HG02973 (cell line): Measurements from ENCODE around the gene KLHDC8A.
"Not testable (repeated sequence)": the region's sequence is repeated elsewhere in the genome, so short reads cannot be mapped to it uniquely, and the experiment has no call there.

Source experiments
- ATAC-seq: cut with Tn5 transposase; IDR thresholded peaks from one replicate; pipeline ENCODE4 v1.9.1; 2021; ENCODE audit warnings: moderate library complexity; ENCODE audit not compliant: unreplicated experiment

The KLHDC8A gene

GRCh38 chr1:205356440-205357139 is at the start of gene KLHDC8A:
Gene KLHDC8A (minus strand): TSS chr1:205356922. CDS start chr1:205343604, 13,318 bp downstream.
- ATAC-seq: no peak

- ATAC-seq: not testable (repeated sequence)
These were observed 49.5 kb upstream of the KLHDC8A start for GRCh38 chr1:205406252-205406651.

- not testable (repeated sequence) for ATAC-seq
These were observed 47.8 kb upstream of the KLHDC8A start for GRCh38 chr1:205404484-205404883.

GRCh38 chr1:205398586-205398985 is 41.9 kb upstream of the KLHDC8A start:
- ATAC-seq: no peak

GRCh38 chr1:205396967-205397616 is 40.4 kb upstream of the KLHDC8A start:
- ATAC-seq: no peak

- ATAC-seq: no peak
These were observed 38.9 kb upstream of the KLHDC8A start for GRCh38 chr1:205395616-205396015.

- no peak for ATAC-seq
These were observed 35.9 kb upstream of the KLHDC8A start for GRCh38 chr1:205392650-205393049.

GRCh38 chr1:205391386-205391785 is 34.7 kb upstream of the KLHDC8A start:
- no peak for ATAC-seq

- ATAC-seq: no peak
These were observed 31.1 kb upstream of the KLHDC8A start for GRCh38 chr1:205387845-205388244.

- not testable (repeated sequence) for ATAC-seq
These were observed 26.3 kb upstream of the KLHDC8A start for GRCh38 chr1:205382990-205383389.

GRCh38 chr1:205382561-205382960 is 25.8 kb upstream of the KLHDC8A start:
- ATAC-seq: no peak

- no peak for ATAC-seq
These were observed 24.6 kb upstream of the KLHDC8A start for GRCh38 chr1:205381305-205381704.

GRCh38 chr1:205380882-205381281 is 24.2 kb upstream of the KLHDC8A start:
- ATAC-seq: no peak

- ATAC-seq: no peak
These were observed 22.3 kb upstream of the KLHDC8A start for GRCh38 chr1:205379056-205379455.

- no peak for ATAC-seq
These were observed 20.6 kb upstream of the KLHDC8A start for GRCh38 chr1:205377355-205377754.

- no peak for ATAC-seq
These were observed 20.0 kb upstream of the KLHDC8A start for GRCh38 chr1:205376739-205377138.

GRCh38 chr1:205375835-205376545 is 19.3 kb upstream of the KLHDC8A start:
- no peak for ATAC-seq

GRCh38 chr1:205374210-205375078 is 17.7 kb upstream of the KLHDC8A start:
- ATAC-seq: no peak

GRCh38 chr1:205373798-205374175 is 17.1 kb upstream of the KLHDC8A start:
- no peak for ATAC-seq

- ATAC-seq: no peak
These were observed 16.5 kb upstream of the KLHDC8A start for GRCh38 chr1:205373022-205373797.
